ENCODE data around the gene TET3. TPM values are rescaled to one million over a fixed set of nuclear protein-coding genes. Genes with fewer than 3 reads are reported as not detected.

Gene TET3
- total and polyA plus RNA-seq, 9 of the 15 experiments (the other 6 are each of a cell fraction or from before 2014, with no cell fraction given), result 0.35 to 16.3 (median 5.5) TPM

- TF ChIP-seq ATF3 (IDR thresholded peaks at IDR 0.05), result no peak
- TF ChIP-seq ATF3 (CRISPR knock-in tag; conservative IDR thresholded peaks at IDR 0.05), result no peak
- TF ChIP-seq ZBTB26 (CRISPR knock-in tag; IDR thresholded peaks at IDR 0.05), result no peak
- no peak for TF ChIP-seq PPARD (CRISPR knock-in tag; IDR thresholded peaks at IDR 0.05)
- TF ChIP-seq ZMIZ1 (IDR thresholded peaks at IDR 0.05; ENCODE audit: low read depth in 2 of 2, low read length in 2 of 2), result no peak
- no peak for TF ChIP-seq SFPQ (IDR thresholded peaks at IDR 0.05; ENCODE audit: low read depth, low read length)
- TF ChIP-seq GMEB1 (CRISPR knock-in tag; IDR thresholded peaks at IDR 0.05), result no peak
- no peak for TF ChIP-seq ZNF140 (CRISPR knock-in tag; IDR thresholded peaks at IDR 0.05)
- no peak for TF ChIP-seq CHD1 (IDR thresholded peaks at IDR 0.05; ENCODE audit: low read length)
- no peak for TF ChIP-seq BCOR (IDR thresholded peaks at IDR 0.05)
- no peak for TF ChIP-seq ZNF695 (CRISPR knock-in tag; IDR thresholded peaks at IDR 0.05)
- TF ChIP-seq TFE3 (CRISPR knock-in tag; IDR thresholded peaks at IDR 0.05), result no peak
- TF ChIP-seq NR3C1 (CRISPR knock-in tag; IDR thresholded peaks at IDR 0.05), result no peak
- no peak for TF ChIP-seq IFI16 (CRISPR knock-in tag; IDR thresholded peaks at IDR 0.05)
These were observed 5.8 kb downstream of the TET3 start (continued) for GRCh38 chr2:73990531-73990930.

Measured in K562 (cell line).